Kidney glomerular epithelial cell (primary cell): ENCODE data around the gene DPP7.
"Not testable (repeated sequence)": the region's sequence is repeated elsewhere in the genome, so short reads cannot be mapped to it uniquely, and the experiment has no call there.

Experiments used
- DNase-seq: peaks from one replicate; lab custom pipeline; 2025; lab: John Stamatoyannopoulos, UW

DPP7 gene

GRCh38 chr9:137147793-137148160 is 33.2 kb upstream of the DPP7 start:
- no peak for DNase-seq

- no peak for DNase-seq
Observed at GRCh38 chr9:137147091-137147792, 32.7 kb upstream of the DPP7 start.

- DNase-seq, result no peak
Observed at GRCh38 chr9:137146527-137146918, 32.0 kb upstream of the DPP7 start.

- no peak for DNase-seq
Observed at GRCh38 chr9:137145731-137146526, 31.4 kb upstream of the DPP7 start.

GRCh38 chr9:137143459-137143858 is 28.9 kb upstream of the DPP7 start:
- DNase-seq, result no peak

- no peak for DNase-seq
Observed at GRCh38 chr9:137141976-137142936, 27.7 kb upstream of the DPP7 start.

GRCh38 chr9:137141050-137141810 is 26.7 kb upstream of the DPP7 start:
- DNase-seq, result no peak

DNA sequence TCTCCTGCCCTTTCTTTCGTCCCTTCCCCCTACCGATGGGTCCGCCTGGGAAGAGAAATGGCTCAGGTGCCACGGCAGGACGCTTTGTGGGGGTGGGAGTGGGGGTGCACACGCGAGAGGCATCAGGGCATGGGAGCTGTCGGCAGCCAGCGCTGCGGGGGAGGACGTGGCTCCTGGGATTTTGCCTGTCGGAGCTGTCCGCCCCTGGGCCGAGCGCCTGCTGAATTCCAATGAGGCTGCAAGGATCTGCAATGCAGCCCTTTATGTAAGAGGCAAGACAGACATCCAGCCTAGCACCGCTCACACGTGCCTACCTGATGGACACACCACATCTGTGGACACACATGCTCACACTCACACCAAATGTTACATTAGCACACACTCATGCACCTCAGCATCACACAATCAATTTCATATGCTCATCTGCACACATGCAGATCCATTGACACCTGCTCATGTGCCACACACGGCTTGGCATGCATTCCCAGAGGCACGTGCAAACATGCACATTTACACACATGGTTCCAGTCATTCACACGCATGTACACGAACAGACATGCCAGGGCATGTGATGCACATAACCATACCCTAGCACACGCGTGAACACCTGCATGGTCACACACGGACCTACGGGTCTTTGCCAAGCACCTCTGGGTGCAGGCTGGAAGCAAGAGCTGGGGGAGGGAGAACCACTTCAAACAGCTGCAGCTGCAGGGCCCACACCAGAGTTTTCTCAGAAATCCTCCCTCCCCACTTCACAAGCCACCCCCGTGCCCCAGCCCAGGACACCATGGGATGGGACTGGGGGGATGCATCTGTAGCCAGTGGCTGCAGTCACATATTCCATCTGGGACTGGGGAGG is 25.8 kb upstream of the DPP7 start:
- no peak for DNase-seq

- no peak for DNase-seq
Observed at GRCh38 chr9:137139468-137140150, 25.1 kb upstream of the DPP7 start.

DNA sequence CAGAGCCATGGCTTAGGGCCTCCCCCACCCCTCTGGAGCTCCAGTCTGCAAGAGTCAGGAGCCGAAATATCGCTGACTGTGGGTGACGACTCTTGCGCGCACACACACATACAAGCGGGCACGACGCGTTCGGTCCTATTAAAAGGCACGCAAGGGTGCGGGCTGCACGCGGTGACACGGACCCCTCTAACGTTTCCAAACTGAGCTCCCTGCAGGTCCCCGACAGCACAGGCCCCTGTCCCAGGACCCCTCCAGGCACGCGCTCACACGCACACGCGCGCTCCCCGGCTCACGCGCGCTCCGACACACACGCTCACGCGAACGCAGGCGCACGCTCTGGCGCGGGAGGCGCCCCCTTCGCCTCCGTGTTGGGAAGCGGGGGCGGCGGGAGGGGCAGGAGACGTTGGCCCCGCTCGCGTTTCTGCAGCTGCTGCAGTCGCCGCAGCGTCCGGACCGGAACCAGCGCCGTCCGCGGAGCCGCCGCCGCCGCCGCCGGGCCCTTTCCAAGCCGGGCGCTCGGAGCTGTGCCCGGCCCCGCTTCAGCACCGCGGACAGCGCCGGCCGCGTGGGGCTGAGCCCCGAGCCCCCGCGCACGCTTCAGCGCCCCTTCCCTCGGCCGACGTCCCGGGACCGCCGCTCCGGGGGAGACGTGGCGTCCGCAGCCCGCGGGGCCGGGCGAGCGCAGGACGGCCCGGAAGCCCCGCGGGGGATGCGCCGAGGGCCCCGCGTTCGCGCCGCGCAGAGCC is 24.4 kb upstream of the DPP7 start, which contains the start of gene GRIN1:
GRIN1 (plus strand) TSS at position 433 of the 746 bp plus-strand sequence. CDS start 333 bp downstream, outside the sequence.
- DNase-seq, result no peak

DNA sequence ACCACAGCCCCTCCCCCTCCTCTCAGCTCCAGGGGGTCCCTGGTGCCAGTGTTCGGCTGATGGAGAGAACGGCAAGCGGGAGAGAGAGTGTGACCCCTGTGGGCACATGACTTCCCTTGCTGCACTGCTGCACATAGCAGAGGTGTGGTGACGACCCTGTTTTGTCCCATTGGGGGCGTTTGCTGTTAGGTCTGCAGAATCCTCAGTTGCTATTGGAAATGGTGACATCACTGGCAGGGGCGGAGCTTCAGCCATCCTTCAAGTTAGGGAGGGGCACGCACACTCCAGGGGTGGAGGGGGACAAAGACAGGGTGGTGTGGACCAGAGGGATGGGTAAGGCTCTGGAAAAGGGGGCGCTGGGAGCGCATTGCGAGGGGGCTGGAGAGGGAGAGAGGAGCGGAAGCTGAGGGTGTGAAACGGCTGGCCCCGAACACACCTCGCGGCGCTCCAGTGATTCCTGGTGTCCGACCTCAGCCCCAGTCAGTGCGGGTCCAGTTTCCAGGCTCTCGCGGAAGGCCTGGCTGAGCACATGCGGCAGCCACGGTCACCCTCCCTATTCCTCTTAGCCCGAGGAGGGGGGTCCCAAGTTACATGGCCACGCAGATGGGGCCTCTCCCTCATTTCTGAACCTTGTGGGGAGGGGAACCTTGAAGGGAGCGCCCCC is 23.7 kb upstream of the DPP7 start:
- DNase-seq, result no peak

GRCh38 chr9:137136881-137137607 is 22.5 kb upstream of the DPP7 start:
- DNase-seq, result no peak

GRCh38 chr9:137136261-137136880 is 21.8 kb upstream of the DPP7 start:
- no peak for DNase-seq

- DNase-seq, result not testable (repeated sequence)
Observed at GRCh38 chr9:137135154-137135553, 20.6 kb upstream of the DPP7 start.

- DNase-seq, result no peak
Observed at GRCh38 chr9:137134191-137134590, 19.7 kb upstream of the DPP7 start.

- no peak for DNase-seq
Observed at GRCh38 chr9:137130176-137130755, 15.7 kb upstream of the DPP7 start.
